HG02938 (cell line): ENCODE results near the gene ITGA5.

Experiments
- ATAC-seq: cut with Tn5 transposase; IDR thresholded peaks from one replicate; pipeline ENCODE4 v1.9.1; 2021; ENCODE audit warnings: mild to moderate bottlenecking, moderate library complexity; ENCODE audit not compliant: unreplicated experiment

The ITGA5 gene

GRCh38 chr12:54373649-54374561, 45.2 kb downstream of the ITGA5 start:
- ATAC-seq = no peak

GRCh38 chr12:54372113-54372806, 46.8 kb downstream of the ITGA5 start:
- ATAC-seq = no peak

- ATAC-seq = no peak
Measured at GRCh38 chr12:54371328-54372112, 47.5 kb downstream of the ITGA5 start.

GRCh38 chr12:54370171-54370730, 48.8 kb downstream of the ITGA5 start:
- ATAC-seq = no peak

- no peak for ATAC-seq
Measured at GRCh38 chr12:54369597-54370131, 49.4 kb downstream of the ITGA5 start.

GRCh38 chr12:54368709-54369596, 50.1 kb downstream of the ITGA5 start:
- peak; percentile 73 for ATAC-seq

- peak; percentile 19 for ATAC-seq
Measured at GRCh38 chr12:54368025-54368708, 50.9 kb downstream of the ITGA5 start.

GRCh38 chr12:54364413-54364812, 54.7 kb downstream of the ITGA5 start, which contains the start of gene GPR84:
Gene GPR84, minus strand, starts transcription at chr12:54364486. Its CDS starts 635 bp downstream, at chr12:54363851.
- peak; percentile 44 for ATAC-seq

GRCh38 chr12:54363618-54364017, 55.4 kb downstream of the ITGA5 start:
- ATAC-seq = no peak

GRCh38 chr12:54363047-54363446, 56.0 kb downstream of the ITGA5 start:
- no peak for ATAC-seq

- ATAC-seq = no peak
Measured at GRCh38 chr12:54360717-54361456, 58.2 kb downstream of the ITGA5 start.

- ATAC-seq = no peak
Measured at GRCh38 chr12:54359762-54360351, 59.2 kb downstream of the ITGA5 start.

- peak; percentile 99 for ATAC-seq
Measured at GRCh38 chr12:54358945-54359761, 59.9 kb downstream of the ITGA5 start.

GRCh38 chr12:54358191-54358944, 60.7 kb downstream of the ITGA5 start:
- ATAC-seq = no peak

GRCh38 chr12:54357506-54358190, 61.4 kb downstream of the ITGA5 start:
- ATAC-seq = no peak

- ATAC-seq = no peak
Measured at GRCh38 chr12:54356951-54357356, 62.1 kb downstream of the ITGA5 start.
